Skeletal muscle satellite cell (primary cell): ENCODE data around the gene CYP24A1.

ENCODE experiments used
- H3K27me3 ChIP-seq: 2 replicates; pipeline ENCODE4 v1.7.0; 2013; ENCODE audit warnings: low read length; ENCODE audit not compliant: control insufficient read depth, insufficient read depth
- H3K36me3 ChIP-seq: 2 replicates; pipeline ENCODE4 v1.7.0; 2013; ENCODE audit warnings: mild to moderate bottlenecking, control low read depth, low read length; ENCODE audit not compliant: insufficient read depth
- H3K4me1 ChIP-seq: 2 replicates; pipeline ENCODE4 v1.7.0; 2013; ENCODE audit warnings: low read length; ENCODE audit not compliant: control insufficient read depth, insufficient read depth
- H3K4me2 ChIP-seq: 2 replicates; pipeline ENCODE4 v1.7.0; 2013; ENCODE audit warnings: mild to moderate bottlenecking, low read length
- H3K4me3 ChIP-seq: 2 replicates; pipeline ENCODE4 v1.7.0; 2013; ENCODE audit warnings: low read length
- H3K9ac ChIP-seq: 2 replicates; pipeline ENCODE4 v1.7.0; 2013; ENCODE audit warnings: mild to moderate bottlenecking, low read depth, low read length, moderate library complexity
- H3K9me3 ChIP-seq: replicated peaks from 2 replicates; pipeline ENCODE4 v1.7.0; 2013; ENCODE audit warnings: mild to moderate bottlenecking, control low read depth, low read length

CYP24A1 gene

DNA sequence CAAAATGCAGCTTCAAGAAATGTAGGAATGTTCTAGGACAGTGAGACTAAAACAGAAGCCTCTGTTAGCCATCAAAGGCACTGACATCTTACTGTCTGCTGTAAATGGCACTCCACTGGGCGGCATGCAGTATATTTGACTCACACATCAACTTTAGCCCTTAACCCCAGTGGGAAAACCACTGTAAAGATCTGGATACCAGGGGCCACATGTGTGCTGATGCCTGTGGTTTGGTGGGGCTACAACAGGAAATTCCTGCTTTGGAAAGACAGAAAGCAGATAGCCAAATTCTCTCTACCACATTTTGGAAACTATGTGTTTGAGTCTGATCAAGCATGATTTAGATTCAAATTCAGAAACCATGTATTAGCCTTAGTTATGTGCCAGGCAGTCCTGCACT lies 38.4 kb upstream of the CYP24A1 start:
- Histone ChIP-seq H3K36me3 (no peaks in the 10 kb centered on the region), H3K4me1 (peaks cover 16% of the 10 kb centered on the region), H3K27me3 (no peaks in the 10 kb centered on the region), H3K4me3 (no peak overlapping the region), H3K9me3 (no peaks in the 10 kb centered on the region), H3K4me2 (no peak overlapping the region), H3K9ac (no peak overlapping the region)

DNA sequence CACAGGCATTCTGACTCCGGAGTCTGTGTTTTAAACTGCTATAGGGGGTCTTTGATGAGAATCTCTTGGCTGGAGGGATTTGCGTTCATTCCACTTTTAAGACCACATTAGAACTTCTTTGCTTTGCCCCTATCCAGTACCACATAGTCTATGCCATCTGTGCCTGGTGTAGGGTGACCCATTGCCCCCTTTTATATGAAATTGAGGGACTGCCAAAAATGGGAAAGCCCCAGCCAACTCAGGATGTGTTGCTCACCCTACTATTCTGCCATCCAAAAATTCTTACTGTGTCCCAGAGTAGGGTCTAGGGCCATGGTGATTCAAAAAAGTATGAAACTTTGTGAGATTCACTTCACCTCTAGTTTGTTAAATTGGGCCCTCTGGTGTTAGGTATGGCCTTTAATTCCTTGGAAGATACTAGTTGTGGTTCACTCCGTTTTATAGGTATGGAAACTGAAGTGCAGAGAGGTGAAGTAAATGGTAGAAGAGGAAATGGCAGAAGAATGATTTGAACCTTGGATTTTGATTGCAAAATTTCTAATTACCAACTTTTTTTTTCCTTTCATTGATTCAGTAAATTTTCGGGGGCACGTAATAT lies 35.5 kb upstream of the CYP24A1 start:
- Histone ChIP-seq H3K4me2 (peak overlapping the region; percentile 90), H3K27me3 (peaks cover 16% of the 10 kb centered on the region), H3K9me3 (no peaks in the 10 kb centered on the region), H3K36me3 (no peaks in the 10 kb centered on the region), H3K4me3 (peak overlapping the region; percentile 87), H3K9ac (peak overlapping the region; percentile 99), H3K4me1 (peaks cover 16% of the 10 kb centered on the region)

DNA sequence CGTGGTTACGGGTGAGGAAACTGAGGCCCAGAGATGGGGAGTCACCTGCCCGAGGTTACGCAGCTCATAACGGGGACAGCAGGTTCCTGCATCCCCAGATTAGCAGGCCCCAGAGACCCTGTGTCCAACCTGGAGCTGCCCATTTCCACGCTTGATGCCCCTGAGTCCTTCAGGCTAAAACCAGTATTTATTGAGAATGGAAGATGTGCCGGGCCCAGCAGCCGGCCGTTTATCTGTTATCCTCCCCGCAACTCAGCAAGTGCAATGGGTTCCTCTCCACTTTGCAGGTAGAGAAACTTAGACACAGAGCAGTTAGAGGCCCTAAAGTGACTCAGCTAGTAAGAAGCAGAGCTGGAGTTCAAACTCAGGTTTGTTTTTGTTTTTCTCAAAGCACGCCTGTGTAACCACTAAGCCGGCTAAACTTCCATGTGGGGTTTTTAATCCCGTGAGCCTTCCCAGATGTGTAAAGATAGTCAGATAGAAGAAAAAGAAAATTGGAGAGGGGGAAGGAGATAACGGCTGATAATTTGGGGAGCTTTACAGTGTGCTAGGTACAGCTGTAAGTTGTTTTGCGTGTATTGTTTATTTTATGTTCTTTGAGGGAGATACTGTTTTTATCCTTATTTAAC lies 34.9 kb upstream of the CYP24A1 start:
- Histone ChIP-seq H3K9me3 (no peaks in the 10 kb centered on the region), H3K36me3 (no peaks in the 10 kb centered on the region), H3K27me3 (peaks cover 21% of the 10 kb centered on the region), H3K4me2 (peak overlapping the region; percentile 90), H3K4me1 (peaks cover 16% of the 10 kb centered on the region), H3K9ac (peak overlapping the region; percentile 99), H3K4me3 (peak overlapping the region; percentile 87)

DNA sequence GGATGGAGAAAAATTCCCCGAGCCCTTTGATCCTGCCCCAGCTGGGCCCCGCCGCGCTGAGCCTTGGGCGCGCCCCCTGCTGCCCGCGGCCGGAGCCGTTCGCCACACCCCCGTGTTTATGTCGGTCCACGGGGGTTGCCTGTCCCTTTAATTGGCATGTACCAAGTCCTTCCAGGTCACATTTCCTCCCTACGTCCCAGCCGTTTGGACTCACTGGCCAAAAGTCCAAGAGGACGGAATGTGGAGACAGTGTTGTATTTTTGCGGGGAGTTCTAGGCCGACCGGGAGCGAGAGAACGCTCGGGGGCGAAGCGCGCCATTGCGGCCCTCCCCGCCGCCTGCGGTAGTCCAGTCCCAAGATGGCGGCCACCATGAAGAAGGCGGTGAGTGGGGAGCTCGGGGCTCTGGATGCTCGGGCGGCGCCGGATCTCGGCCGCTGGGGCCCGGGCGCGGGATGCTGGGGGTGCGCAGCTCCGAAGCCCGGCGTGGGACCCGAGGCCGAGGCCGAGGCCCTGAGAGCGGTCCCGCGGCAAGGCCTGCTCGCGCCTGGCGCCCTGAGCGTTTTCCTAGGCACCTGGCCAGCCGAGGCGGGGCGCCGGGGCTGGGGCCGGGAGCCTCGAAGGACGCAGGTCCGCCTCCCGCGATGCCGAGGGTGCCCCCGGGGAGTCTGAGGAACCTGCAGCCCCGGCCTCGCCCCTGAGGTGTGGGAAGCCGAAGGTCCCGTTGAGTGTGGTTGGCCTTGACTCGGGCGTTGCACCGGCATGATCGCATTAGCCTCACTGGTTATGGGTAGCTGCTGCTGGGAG lies 34.2 kb upstream of the CYP24A1 start, which contains the start of gene PFDN4:
TSS of gene PFDN4 (plus strand) at position 345 of the 805 bp plus-strand sequence. CDS start at position 359, 14 bp downstream.
- no peaks in the 10 kb centered on the region for H3K9me3 ChIP-seq
- peak within 1 kb of the TSS; percentile 99 for H3K9ac ChIP-seq
- H3K27me3 ChIP-seq: peaks cover 27% of the 10 kb centered on the region
- no peaks in the 10 kb centered on the region for H3K36me3 ChIP-seq
- peak within 1 kb of the TSS; percentile 90 for H3K4me2 ChIP-seq
- H3K4me1 ChIP-seq: peaks cover 16% of the 10 kb centered on the region
- H3K4me3 ChIP-seq: peak within 1 kb of the TSS; percentile 87

DNA sequence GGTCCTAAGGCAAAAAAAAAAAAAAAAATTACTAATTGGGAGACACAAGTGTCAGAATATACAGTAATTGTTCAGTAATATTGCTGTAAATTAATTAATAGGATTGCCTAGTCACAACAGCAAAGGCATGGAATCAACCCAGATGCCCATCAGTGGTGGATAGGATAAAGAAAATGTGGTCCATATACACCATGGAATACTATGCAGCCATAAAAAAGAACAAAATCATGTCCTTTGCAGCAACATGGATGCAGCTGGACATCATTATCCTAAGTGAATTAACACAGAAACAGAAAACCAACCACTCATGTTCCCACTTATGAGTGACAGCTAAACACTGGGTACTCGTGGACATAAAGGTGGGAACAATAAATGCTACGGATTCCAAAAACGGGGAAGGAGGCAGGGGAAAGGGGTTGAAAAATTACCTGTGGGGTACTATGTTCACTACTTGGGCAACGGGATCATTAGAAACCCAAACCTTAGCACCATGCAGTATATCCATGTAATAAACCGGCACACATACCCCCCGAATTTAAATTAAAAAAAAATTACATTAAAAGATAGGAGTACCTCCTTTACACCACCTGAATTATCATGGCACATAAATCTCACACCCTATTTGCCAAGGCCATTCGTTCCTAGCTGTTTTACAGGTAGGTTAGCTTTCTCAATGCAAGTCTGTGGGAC lies 33.4 kb upstream of the CYP24A1 start:
- Histone ChIP-seq H3K27me3 (peaks cover 27% of the 10 kb centered on the region), H3K9me3 (no peaks in the 10 kb centered on the region), H3K4me1 (peaks cover 9% of the 10 kb centered on the region), H3K9ac (peak overlapping the region; percentile 99), H3K36me3 (no peaks in the 10 kb centered on the region), H3K4me2 (peak overlapping the region; percentile 90), H3K4me3 (peak overlapping the region; percentile 87)

DNA sequence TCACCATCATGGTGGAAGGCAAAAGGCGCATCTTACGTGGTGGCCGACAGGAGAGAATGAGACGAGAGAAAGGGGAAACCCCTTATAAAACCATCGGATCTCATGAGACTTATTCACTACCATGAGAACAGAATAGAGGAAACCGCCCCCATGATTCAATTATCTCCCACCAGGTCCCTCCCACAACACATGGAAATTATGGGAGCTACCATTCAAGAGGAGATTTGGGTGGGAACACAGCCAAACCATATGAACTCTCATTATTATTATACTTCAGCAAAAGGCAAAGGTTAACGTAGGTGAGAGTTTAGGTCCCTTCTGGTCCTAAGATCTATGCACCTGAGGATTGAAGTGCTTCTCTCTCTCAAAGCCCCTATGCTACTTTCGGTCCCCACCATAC lies 31.7 kb upstream of the CYP24A1 start:
- Histone ChIP-seq H3K4me3 (no peak overlapping the region), H3K36me3 (no peaks in the 10 kb centered on the region), H3K9me3 (no peaks in the 10 kb centered on the region), H3K9ac (no peak overlapping the region), H3K27me3 (peaks cover 33% of the 10 kb centered on the region), H3K4me2 (no peak overlapping the region), H3K4me1 (peaks cover 7% of the 10 kb centered on the region)

DNA sequence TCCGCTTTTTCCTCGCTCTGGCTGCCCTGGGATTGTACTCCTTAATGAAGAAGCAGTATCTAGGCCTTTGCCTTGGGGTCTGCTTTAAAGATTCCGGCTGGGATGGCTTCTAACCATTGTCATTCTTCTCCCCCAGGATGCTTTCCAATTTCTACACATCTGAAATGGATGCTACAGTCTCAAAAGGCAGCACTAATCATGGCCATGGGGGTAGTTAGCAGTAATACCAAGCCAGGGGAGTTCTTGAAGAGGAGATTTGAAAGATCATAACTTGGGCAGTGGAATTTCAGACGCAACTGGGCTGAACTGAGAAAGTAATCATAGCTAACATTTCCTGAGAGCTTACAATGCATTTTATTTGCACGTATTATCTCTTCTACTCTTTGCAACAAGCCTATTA lies 30.7 kb upstream of the CYP24A1 start:
- Histone ChIP-seq H3K9me3 (no peaks in the 10 kb centered on the region), H3K9ac (no peak overlapping the region), H3K4me1 (peaks cover 7% of the 10 kb centered on the region), H3K4me3 (no peak overlapping the region), H3K36me3 (no peaks in the 10 kb centered on the region), H3K4me2 (no peak overlapping the region), H3K27me3 (peaks cover 33% of the 10 kb centered on the region)

DNA sequence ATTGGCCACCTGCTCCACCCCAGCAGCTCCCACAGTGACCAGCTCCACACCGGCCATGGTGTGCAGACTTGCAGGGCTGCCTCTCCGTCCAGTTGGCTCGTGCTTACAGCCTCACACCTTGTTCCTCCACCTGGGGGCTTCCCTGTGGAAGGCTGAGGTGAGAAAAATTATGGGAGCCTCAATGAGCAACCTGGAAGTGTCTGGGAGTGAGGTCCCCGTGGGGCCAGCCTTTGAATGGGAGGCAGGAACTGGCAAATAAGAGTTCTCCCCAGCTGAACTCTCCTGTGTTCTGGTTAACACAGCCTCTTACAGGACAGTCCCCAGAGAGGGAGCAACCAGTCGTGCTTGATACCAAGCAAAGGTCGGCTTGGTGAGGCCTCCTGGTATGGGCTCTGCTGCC lies 30.3 kb upstream of the CYP24A1 start:
- Histone ChIP-seq H3K9me3 (no peaks in the 10 kb centered on the region), H3K27me3 (peaks cover 33% of the 10 kb centered on the region), H3K4me3 (no peak overlapping the region), H3K4me2 (no peak overlapping the region), H3K4me1 (peaks cover 3% of the 10 kb centered on the region), H3K36me3 (no peaks in the 10 kb centered on the region), H3K9ac (no peak overlapping the region)

DNA sequence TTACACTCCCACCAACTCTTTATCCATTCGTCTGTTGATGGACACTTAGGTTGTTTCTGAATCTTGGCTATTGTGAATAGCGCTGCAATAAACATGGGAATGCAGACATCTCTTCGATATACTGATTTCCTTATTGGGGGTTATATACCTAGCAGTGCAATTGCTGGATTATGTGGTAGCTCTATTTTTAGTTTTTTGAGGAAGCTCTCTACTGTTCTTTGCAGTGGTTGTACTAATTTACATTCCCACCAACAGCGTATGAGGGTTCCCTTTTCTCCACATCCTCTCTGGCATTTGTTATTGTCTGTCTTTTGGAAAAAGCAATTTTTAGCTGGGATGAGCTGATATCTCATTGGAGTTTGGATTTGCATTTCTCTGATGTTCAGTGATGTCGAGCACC lies 29.5 kb upstream of the CYP24A1 start:
- Histone ChIP-seq H3K4me1 (no peaks in the 10 kb centered on the region), H3K9me3 (no peaks in the 10 kb centered on the region), H3K36me3 (no peaks in the 10 kb centered on the region), H3K9ac (no peak overlapping the region), H3K4me2 (no peak overlapping the region), H3K27me3 (peaks cover 33% of the 10 kb centered on the region), H3K4me3 (no peak overlapping the region)

DNA sequence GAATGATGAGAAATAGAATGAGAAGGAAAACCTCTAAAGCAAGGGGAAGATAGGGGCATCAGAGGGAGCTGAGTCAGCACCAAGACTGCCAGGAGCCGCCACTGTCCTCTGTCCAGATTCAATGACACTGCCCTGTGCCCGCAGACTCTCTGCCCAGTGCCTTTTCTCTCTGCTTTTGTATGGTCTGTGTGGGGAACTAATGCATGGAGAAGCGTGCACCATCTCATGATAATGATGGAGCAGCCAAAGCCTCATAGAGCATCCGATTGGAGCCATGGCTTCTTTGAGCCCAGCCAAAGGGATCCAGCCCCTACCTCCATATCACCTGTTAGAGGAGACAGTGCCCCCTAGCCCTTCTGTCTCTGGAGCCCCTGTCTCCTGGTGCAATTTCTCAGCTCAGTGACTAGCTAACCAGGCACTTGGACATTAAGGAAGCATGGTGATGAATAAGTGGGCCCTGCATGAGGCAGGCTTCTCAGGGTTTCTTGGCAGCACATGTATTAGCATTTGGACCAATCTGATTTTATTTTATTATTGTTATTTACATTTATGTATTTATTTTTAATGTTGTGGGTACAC lies 27.6 kb upstream of the CYP24A1 start:
- Histone ChIP-seq H3K4me1 (no peaks in the 10 kb centered on the region), H3K9me3 (no peaks in the 10 kb centered on the region)

More for the DNA sequence above, 27.6 kb upstream of the CYP24A1 start:
- Histone ChIP-seq H3K4me2 (no peak overlapping the region), H3K36me3 (no peaks in the 10 kb centered on the region), H3K27me3 (peaks cover 34% of the 10 kb centered on the region), H3K9ac (no peak overlapping the region), H3K4me3 (no peak overlapping the region)
